Progenitor cell of endocrine pancreas (in vitro differentiated cells): ENCODE measurements around the gene SLC4A1AP. TPM values are rescaled to one million over a fixed set of nuclear protein-coding genes. Genes with fewer than 3 reads are reported as not detected.

Source experiments
- DNase-seq: peaks from one replicate; pipeline ENCODE4 v3.0.0; 2021; ENCODE audit warnings: low spot score; ENCODE audit not compliant: unreplicated experiment
- H3K27ac Mint-ChIP-seq: 2 replicates; pipeline ENCODE4 v1.8.0; 2021; ENCODE audit warnings: mild to moderate bottlenecking, moderate library complexity, mixed read lengths
- H3K27me3 Mint-ChIP-seq: 2 replicates; pipeline ENCODE4 v1.8.0; 2021; ENCODE audit warnings: mixed read lengths
- H3K36me3 Mint-ChIP-seq: 2 replicates; pipeline ENCODE4 v1.8.0; 2022; ENCODE audit warnings: mixed read lengths; ENCODE audit not compliant: insufficient read depth
- H3K4me1 Mint-ChIP-seq: 2 replicates; pipeline ENCODE4 v1.8.0; 2021; ENCODE audit warnings: low read depth, mixed read lengths
- H3K4me3 Mint-ChIP-seq: 2 replicates; pipeline ENCODE4 v1.8.0; 2021; ENCODE audit warnings: low read depth, mild to moderate bottlenecking, moderate library complexity, mixed read lengths
- H3K9me3 Mint-ChIP-seq: 2 replicates; pipeline ENCODE4 v1.8.0; 2021; ENCODE audit warnings: low read depth, mixed read lengths
- CTCF ChIP-seq: fragments of 200-600 bp; sonication (generic); IDR thresholded peaks from one replicate; pipeline ENCODE4 v1.5.0; 2021; ENCODE audit warnings: antibody characterized with exemption, mild to moderate bottlenecking; ENCODE audit not compliant: unreplicated experiment
- total RNA-seq: library from RNA; stranded (reverse); gene quantifications from 2 replicates; pipeline ENCODE4 v1.2.1, GENCODE V29; 2021

Gene SLC4A1AP
- total RNA-seq, 1 donor from 2014 or later = 19.5 TPM

GRCh38 chr2:27742571-27742970 is 78.9 kb downstream of the SLC4A1AP start:
- Mint-ChIP-seq H3K27me3 (no peaks in the 10 kb centered on the region), H3K9me3 (peaks cover 7% of the 10 kb centered on the region), H3K27ac (no peak overlapping the region), H3K36me3 (no peaks in the 10 kb centered on the region), H3K4me1 (peaks cover 10% of the 10 kb centered on the region), H3K4me3 (no peak overlapping the region)
- TF ChIP-seq CTCF = no peak
- DNase-seq = no peak

Other genes starting within 250 kb of the SLC4A1AP start
- 109 and 120 TPM in 2 replicates for gene NRBP1, start 235.3 kb upstream of the SLC4A1AP start, total RNA-seq
- gene KRTCAP3, start 221.5 kb upstream of the SLC4A1AP start, total RNA-seq = 15.4 and 17.1 TPM in 2 replicates
- gene IFT172, start 174.1 kb upstream of the SLC4A1AP start, total RNA-seq = 43.7 and 49.5 TPM in 2 replicates
- gene FNDC4, start 168.7 kb upstream of the SLC4A1AP start, total RNA-seq = 10.2 and 12.2 TPM in 2 replicates
- gene GCKR, start 167.1 kb upstream of the SLC4A1AP start, total RNA-seq = 2.0 and 2.8 TPM in 2 replicates
- 59.1 and 60.9 TPM in 2 replicates for gene ZNF512, start 80.8 kb upstream of the SLC4A1AP start, total RNA-seq
- 5.6 and 5.7 TPM in 2 replicates for gene CCDC121, start 34.9 kb upstream of the SLC4A1AP start, total RNA-seq
- 37.3 and 40.2 TPM in 2 replicates for gene GPN1, start 34.8 kb upstream of the SLC4A1AP start, total RNA-seq
- 47.6 and 48.1 TPM in 2 replicates for gene SUPT7L, start 275 bp upstream of the SLC4A1AP start, total RNA-seq
- gene MRPL33, start 107.8 kb downstream of the SLC4A1AP start, total RNA-seq = 59.7 and 63.3 TPM in 2 replicates
- 5.0 and 5.4 TPM in 2 replicates for gene RBKS, start 226.5 kb downstream of the SLC4A1AP start, total RNA-seq
- 37.1 and 37.6 TPM in 2 replicates for gene BABAM2, start 226.8 kb downstream of the SLC4A1AP start, total RNA-seq